ENCODE measurements around the gene S100B. TPM values are rescaled to one million over a fixed set of nuclear protein-coding genes. Genes with fewer than 3 reads are reported as not detected.
"Not testable (repeated sequence)": the region's sequence is repeated elsewhere in the genome, so short reads cannot be mapped to it uniquely, and the experiment has no call there.

The S100B gene
- total and polyA plus RNA-seq, 8 donors = 1.8 to 18.4 (median 7.0) TPM; not detected in 1

DNA sequence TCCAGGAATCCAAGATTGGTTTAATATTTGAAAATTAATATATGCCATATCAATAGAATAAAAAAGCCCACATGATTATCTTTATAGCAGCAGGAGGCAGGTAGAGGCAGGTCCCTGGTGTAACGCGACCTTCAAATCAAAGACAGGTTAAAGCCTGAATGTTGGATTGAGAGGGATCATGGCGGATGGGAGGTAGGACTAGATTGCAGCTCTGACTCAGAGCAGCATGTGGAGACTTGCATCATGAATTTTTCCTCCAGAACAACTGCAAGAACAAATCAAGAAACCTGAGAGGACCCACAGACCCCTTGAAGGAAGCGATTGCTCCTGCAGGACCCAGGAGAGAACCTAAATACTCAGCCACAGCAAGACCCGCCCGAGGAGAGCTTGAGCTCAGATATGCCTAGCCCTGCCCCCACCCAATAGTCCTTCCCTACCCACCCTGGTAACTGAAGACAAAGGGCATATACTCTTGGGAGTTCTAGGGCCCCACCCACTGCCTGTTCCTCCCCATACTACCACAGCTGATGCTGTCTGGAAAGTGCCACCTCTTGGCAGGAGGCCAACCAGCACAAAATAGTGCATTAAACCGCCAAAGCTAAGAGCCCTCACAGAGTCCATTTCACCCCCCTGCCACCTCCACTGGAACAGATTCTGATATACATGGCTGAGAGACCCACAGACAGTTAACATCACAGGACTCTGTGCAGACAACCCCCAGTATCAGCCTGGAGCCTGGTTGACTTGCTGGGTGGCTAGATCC is 19.5 kb downstream of the S100B start:
- TF ChIP-seq EP300 (IDR thresholded peaks at IDR 0.05) (no peak), POLR2AphosphoS5 (IDR thresholded peaks at IDR 0.05) (no peak), POLR2A (IDR thresholded peaks at IDR 0.05) (no peak)
- TF ChIP-seq, protein P1, sequence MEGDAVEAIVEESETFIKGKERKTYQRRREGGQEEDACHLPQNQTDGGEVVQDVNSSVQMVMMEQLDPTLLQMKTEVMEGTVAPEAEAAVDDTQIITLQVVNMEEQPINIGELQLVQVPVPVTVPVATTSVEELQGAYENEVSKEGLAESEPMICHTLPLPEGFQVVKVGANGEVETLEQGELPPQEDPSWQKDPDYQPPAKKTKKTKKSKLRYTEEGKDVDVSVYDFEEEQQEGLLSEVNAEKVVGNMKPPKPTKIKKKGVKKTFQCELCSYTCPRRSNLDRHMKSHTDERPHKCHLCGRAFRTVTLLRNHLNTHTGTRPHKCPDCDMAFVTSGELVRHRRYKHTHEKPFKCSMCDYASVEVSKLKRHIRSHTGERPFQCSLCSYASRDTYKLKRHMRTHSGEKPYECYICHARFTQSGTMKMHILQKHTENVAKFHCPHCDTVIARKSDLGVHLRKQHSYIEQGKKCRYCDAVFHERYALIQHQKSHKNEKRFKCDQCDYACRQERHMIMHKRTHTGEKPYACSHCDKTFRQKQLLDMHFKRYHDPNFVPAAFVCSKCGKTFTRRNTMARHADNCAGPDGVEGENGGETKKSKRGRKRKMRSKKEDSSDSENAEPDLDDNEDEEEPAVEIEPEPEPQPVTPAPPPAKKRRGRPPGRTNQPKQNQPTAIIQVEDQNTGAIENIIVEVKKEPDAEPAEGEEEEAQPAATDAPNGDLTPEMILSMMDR (IDR thresholded peaks at IDR 0.05) = no peak
- Histone ChIP-seq H3K9me3 (peaks cover 6 to 77% (median 36%) of the 10 kb centered on the region in 4 donors), H3K27ac (no peak overlapping the region), H3K4me1 (no peaks in the 10 kb centered on the region), H3K36me3 (peaks cover 7 to 25% (median 14%) of the 10 kb centered on the region in 4 donors), H3K4me3 (no peak overlapping the region), H3K27me3 (no peaks in the 10 kb centered on the region)
- DNase-seq = no peak
- intact Hi-C loops (cut with DNase I; ENCODE audit: low total_unique reads) = no loop called here
- 81 to 91% (median 85%) methylated on average over 7 of the region's 7 CpGs for WGBS, 5 donors

DNA sequence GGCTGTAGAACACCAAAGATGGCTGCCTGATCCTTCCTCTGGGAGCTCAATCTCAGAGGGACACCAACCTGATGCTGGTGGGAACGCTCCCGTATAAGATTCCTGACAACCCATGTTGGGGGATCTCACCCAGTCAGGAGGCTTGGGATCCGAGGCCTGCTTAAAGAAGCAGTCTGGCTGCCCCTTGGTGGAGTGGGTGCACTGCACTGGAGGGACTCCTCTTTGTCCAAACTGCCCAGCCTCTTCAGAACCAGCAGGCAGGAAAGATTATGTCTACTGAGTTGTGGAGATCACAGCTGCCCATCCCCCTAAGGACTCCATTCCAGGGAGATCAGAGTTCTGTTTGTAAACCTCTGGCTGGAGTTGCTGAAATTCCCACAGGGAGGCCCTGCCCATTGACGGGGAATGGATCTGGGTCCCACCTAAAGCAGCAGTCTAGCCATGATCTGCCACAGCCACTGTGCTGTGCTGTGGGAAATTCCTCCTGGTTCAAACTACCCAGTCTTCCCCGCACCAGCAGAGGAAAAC is 23.0 kb downstream of the S100B start:
- no peak for TF ChIP-seq POLR2A (IDR thresholded peaks at IDR 0.05)
- 83 to 99% (median 95%) methylated on average over 3 to 5 of the region's 5 CpGs for WGBS, 5 donors
- H3K27me3 ChIP-seq = no peaks in the 10 kb centered on the region
- peaks cover 9 to 78% (median 35%) of the 10 kb centered on the region in 4 donors for H3K9me3 ChIP-seq
- H3K36me3 ChIP-seq = peaks cover 7 to 31% (median 16%) of the 10 kb centered on the region in 4 donors
- DNase-seq = no peak
- H3K4me3 ChIP-seq = no peak overlapping the region
- intact Hi-C loops (cut with DNase I; ENCODE audit: low total_unique reads) = no loop called here
- no peaks in the 10 kb centered on the region for H3K4me1 ChIP-seq
- no peak overlapping the region for H3K27ac ChIP-seq

DNA sequence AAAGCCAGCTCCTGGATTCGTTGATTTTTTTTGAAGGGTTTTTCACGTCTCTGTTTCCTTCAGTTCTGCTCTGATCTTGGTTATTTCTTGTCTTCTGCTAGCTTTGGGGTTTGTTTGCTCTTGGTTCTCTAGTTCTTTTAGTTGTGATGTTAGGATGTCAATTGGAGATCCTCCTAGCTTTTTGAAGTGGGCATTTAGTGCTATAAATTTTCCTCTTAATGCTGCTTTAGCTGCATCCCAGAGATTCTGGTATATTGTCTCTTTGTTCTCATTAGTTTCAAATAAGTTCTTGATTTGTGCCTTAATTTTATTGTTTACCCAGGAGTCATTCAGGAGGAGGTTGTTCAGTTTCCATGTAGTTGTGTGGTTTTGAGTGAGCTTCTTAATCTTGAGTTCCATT is 25.5 kb downstream of the S100B start:
- intact Hi-C loops (cut with DNase I; ENCODE audit: low total_unique reads); H3K4me1 ChIP-seq; H3K27ac ChIP-seq; H3K27me3 ChIP-seq; H3K4me3 ChIP-seq; DNase-seq: not testable (repeated sequence)
- 93 to 98% (median 96%) methylated on average over 2 of the region's 2 CpGs for WGBS, 5 donors
- Histone ChIP-seq H3K36me3 (peaks cover 7 to 31% (median 16%) of the 10 kb centered on the region in 4 donors), H3K9me3 (peaks cover 9 to 60% (median 24%) of the 10 kb centered on the region in 4 donors)

DNA sequence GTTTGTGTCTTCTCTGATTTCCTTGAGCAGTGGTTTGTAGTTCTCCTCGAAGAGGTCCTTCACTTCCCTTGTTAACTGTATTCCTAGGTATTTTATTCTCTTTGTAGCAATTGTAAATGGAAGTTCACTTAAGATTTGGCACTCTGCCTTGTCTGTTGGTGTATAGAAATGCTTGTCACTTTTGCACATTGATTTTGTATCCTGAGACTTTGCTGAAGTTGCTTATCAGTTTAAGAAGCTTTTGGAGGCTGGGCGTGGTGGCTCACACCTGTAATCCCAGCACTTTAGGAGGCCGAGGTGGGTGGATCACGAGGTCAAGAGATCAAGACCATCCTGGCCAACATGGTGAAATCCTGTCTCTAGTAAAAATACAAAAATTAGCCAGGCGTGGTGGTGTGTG is 27.1 kb downstream of the S100B start:
- H3K4me1 ChIP-seq; H3K4me3 ChIP-seq; DNase-seq; intact Hi-C loops (cut with DNase I; ENCODE audit: low total_unique reads); H3K27me3 ChIP-seq; H3K27ac ChIP-seq: not testable (repeated sequence)
- H3K36me3 ChIP-seq = peaks cover 7 to 36% (median 22%) of the 10 kb centered on the region in 4 donors
- H3K9me3 ChIP-seq = peaks cover 9 to 62% (median 24%) of the 10 kb centered on the region in 4 donors
- WGBS, 5 donors = 92 to 95% (median 92%) methylated on average over 5 of the region's 5 CpGs

DNA sequence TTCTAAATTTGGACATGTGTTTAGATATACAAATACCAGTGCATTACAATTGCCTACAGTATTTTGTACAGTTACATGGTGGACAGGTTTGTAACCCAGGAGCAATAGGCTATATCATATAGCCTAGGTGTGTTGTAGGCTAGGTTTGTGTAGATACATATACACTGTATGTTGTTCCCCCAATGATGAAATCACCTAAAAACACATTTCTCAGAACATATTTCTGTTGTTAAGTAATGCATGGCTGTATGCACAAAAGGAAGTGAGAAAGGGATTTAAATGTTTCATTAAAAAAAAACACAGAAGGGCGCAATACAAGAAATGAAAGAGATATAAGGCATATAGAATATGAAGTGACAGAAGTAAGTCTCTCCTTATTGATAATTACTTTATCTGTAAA is 32.0 kb downstream of the S100B start:
- H3K36me3 ChIP-seq = peaks cover 11 to 52% (median 49%) of the 10 kb centered on the region in 4 donors
- no peak overlapping the region for H3K27ac ChIP-seq
- no peak overlapping the region for H3K4me3 ChIP-seq
- H3K9me3 ChIP-seq = peaks cover 0 to 22% (median 0%) of the 10 kb centered on the region in 4 donors
- no peak for TF ChIP-seq POLR2AphosphoS5 (IDR thresholded peaks at IDR 0.05)
- TF ChIP-seq EP300 (IDR thresholded peaks at IDR 0.05) = no peak
- TF ChIP-seq, protein P1 (IDR thresholded peaks at IDR 0.05) = no peak
- TF ChIP-seq POLR2A (IDR thresholded peaks at IDR 0.05) = no peak
- intact Hi-C loops (cut with DNase I; ENCODE audit: low total_unique reads) = no loop called here
- WGBS, 5 donors = 88 to 100% (median 97%) methylated on average over 1 of the region's 1 CpG
- H3K4me1 ChIP-seq = no peaks in the 10 kb centered on the region
- H3K27me3 ChIP-seq = no peaks in the 10 kb centered on the region
- no peak for DNase-seq

DNA sequence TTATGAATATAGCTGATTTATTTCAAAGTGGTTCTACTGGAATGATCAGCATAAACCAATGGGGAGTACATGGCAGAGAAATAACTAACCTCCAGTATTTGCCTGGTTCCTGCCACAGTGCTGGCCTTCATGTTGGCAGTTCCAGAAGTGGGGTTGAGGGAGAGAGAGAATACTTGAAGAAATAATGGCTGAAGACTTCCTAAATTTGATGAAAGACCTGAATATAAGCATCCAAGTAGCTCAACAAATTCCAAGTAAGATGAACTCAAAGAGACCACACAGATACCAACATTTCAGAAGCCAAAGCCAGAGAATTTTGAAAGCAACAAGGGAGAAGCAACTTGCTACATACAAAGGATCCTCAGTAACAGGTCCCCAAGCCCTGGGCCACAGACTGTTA is 34.3 kb downstream of the S100B start:
- H3K36me3 ChIP-seq = peaks cover 33 to 74% (median 71%) of the 10 kb centered on the region in 4 donors
- TF ChIP-seq EP300 (IDR thresholded peaks at IDR 0.05) = no peak
- no peak for TF ChIP-seq POLR2A (IDR thresholded peaks at IDR 0.05)
- TF ChIP-seq, protein P1 (IDR thresholded peaks at IDR 0.05) = no peak
- no peak for TF ChIP-seq POLR2AphosphoS5 (IDR thresholded peaks at IDR 0.05)
- intact Hi-C loops (cut with DNase I; ENCODE audit: low total_unique reads) = no loop called here

More for the DNA sequence above, 34.3 kb downstream of the S100B start:
- Histone ChIP-seq H3K4me3 (no peak overlapping the region), H3K27me3 (no peaks in the 10 kb centered on the region), H3K9me3 (peaks cover 0 to 11% (median 0%) of the 10 kb centered on the region in 4 donors), H3K4me1 (no peaks in the 10 kb centered on the region), H3K27ac (no peak overlapping the region)
- DNase-seq = no peak

All from stomach (tissue), 9 donors.